CD4-positive, alpha-beta T cell treated with Interleukin-4 for 4 hours (primary cell): ENCODE data around the gene XRRA1.
A peak's percentile ranks its signal among the peaks of the same experiment; 100 is the strongest.
"Not testable (repeated sequence)": the region's sequence is repeated elsewhere in the genome, so short reads cannot be mapped to it uniquely, and the experiment has no call there.

Experiments
- DNase-seq: peaks from one replicate; pipeline ENCODE4 v3.0.0-alpha.2; 2020

The XRRA1 gene, protein sequence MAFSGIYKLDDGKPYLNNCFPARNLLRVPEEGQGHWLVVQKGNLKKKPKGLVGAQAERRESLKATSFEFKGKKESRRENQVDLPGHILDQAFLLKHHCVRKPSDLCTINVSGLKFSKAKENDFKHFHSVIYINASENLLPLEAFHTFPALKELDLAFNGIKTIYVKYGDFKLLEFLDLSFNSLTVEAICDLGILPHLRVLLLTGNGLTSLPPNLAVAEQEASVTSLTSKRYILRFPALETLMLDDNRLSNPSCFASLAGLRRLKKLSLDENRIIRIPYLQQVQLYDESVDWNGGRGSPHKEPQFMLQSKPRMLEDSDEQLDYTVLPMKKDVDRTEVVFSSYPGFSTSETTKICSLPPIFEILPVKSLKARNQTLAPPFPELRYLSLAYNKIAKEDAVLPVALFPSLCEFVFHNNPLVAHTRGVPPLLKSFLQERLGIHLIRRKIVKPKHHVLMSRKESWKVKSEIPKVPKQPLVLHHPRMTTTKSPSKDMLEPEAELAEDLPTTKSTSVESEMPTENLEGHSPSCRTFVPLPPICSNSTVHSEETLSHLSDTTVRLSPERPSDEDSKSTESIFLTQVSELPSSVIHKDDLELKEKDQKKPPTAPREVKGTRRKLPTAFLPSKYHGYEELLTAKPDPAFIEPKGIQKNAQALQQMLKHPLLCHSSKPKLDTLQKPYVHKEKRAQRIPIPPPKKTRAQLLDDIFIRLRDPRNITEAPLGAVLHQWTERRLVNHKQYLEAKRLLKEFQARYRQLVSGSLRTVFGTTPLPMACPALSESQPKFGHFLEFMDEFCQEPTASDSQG

DNA sequence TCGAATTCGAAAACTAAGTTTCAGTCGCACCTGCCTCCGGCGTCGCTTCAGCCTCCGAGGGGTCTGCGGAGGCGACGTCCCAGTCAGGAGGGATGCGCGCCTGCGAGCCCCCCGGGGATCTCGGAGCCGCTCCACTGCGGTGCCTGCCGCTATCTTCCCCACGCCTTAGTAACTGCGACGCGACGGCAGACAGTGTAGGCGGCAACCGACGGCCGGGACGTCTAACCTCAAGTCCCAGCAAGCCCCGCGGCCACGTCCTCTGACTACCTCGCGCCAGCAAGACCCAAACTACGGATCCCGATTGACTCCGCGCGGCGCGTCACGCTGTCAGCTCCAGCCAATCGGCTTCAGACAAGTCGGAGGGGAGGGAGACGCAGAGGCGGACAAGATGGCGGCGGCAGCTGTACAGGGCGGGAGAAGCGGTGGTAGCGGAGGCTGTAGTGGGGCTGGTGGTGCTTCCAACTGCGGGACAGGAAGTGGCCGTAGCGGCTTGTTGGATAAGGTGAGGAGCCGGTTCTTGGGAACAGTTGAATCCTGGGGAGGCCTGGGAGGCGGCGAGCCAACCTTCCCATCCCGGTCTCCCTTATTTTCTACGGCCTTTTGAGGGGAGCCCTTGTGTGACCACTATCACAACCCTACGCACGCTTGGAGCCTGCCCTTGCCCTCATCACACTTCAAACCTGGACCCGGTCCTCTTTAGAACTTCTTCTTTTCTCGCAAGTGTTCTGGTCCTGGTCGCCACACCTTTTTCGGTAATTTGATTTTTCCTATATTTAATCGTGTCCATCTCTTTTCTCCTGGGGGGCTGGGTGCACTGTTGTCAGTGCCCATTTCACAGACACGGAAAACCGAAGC lies at the start of gene XRRA1, which contains the start of gene SPCS2:
Gene XRRA1, minus strand, starts transcription at position 194 of the 855 bp plus-strand sequence. CDS start 8,213 bp downstream, outside the sequence.
Gene SPCS2, plus strand, starts transcription at position 369 of the 855 bp plus-strand sequence. Its CDS starts 20 bp downstream, at position 389.
- DNase-seq = peak; percentile 97

DNA sequence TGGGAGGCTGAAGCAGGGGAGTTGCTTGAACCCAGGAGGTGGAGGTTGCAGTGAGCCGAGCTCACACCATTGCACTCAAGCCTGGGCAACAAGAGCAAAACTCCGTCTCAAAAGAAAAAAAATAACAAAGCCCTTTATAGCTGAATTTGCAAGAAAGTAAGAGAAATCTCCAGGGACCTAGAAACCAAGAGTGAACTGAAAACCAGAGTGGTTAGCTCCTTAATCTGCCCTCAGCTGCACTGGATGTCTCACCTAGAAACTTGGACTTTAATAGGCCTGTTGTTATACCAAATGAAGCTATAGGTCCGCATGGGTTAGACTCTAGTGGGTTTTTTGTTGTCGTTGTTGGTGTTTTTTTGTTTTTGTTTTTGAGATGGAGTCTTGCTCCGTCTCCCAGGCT lies 44.0 kb upstream of the XRRA1 start:
- no peak for DNase-seq

DNA sequence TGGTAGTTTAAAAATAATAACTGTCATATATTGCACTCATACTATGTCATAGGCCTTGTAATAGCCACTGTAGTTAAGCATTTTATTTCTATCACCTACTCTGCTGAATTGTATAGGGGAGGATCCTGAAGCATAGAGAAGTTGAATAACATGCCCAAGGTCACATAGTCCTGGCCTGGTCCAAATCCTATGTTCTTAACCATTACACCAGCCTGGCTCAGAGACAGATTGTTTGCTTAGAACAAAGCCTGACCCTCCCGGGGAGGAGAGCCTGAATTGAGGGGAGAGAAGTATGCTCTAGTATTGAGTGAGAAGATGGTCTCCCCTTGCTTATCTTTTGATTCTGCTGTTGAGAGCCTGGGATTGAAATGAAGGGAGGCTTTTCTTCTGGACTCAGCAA lies 42.0 kb upstream of the XRRA1 start:
- no peak for DNase-seq

DNA sequence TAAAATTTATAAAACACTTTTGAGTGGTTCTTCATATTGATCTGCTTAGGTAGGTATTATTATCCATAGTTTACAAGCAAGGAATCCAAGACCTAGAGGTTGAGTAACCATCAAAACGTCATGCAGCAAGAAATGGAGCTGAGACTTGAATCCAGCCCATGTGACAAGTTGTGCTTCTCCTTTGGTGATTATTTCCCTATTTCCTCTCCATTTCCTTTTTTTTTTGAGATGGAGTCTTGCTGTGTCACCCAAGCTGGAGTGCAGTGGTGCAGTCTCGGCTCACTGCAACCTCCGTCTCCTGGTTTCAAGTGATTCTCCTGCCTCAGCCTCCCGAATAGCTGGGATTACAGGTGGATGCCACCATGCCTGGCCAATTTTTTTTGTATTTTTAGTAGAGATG lies 41.3 kb upstream of the XRRA1 start:
- DNase-seq = not testable (repeated sequence)

DNA sequence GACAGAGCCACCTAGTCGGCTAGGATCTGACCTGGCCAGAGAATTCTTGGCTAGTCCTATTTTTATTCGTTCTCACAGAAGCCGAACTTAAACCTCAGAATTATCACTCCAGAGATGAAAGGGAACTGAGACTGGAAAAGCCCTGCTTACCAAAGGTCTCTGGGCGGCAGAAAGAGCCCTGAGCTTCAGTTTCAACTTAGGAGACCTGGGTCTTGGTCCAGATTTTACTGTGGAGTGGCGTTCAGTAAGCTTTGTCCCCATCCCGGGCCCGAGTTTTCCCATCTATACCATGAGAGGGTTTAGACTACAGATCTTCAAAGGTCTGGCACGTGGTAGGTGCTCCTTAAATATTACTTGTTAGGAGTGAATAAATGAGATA lies 40.4 kb upstream of the XRRA1 start:
- DNase-seq = no peak

DNA sequence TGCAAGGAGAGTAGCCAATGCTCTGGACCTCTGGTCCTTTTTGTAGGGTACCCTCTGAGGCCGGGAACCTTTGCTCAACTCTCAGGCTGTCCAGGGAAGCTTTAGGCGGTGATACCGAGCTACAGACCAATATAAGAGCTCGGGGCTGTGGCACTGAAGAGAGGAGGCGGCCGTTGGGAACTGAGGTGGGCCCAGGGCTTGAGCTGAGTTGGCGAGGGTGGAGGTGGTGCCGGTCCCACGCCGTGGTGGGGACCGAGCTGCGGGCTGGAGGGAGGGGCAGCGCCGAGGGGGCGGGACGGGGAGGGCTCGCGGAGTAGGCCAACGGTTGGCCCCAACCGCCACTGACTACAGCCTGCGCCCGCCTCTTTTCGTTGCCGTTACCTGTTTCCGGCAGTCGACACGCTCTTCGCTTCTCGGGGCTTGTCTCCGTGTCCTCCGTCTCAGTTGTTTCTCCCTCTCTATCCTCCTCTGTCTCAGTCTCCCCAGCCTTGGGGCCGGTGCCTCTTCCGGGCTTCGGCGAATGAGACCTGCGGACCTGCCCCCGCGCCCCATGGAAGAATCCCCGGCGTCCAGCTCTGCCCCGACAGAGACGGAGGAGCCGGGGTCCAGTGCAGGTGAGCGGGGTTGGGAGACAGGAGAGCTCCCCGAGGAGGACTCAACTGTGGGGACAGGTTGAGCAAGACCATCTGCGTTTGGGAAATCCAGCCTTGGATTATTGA lies 39.8 kb upstream of the XRRA1 start, which contains the start of gene NEU3:
Gene NEU3, plus strand, starts transcription at position 393 of the 719 bp plus-strand sequence. Its CDS starts 128 bp downstream, at position 521.
- DNase-seq = peak; percentile 78

DNA sequence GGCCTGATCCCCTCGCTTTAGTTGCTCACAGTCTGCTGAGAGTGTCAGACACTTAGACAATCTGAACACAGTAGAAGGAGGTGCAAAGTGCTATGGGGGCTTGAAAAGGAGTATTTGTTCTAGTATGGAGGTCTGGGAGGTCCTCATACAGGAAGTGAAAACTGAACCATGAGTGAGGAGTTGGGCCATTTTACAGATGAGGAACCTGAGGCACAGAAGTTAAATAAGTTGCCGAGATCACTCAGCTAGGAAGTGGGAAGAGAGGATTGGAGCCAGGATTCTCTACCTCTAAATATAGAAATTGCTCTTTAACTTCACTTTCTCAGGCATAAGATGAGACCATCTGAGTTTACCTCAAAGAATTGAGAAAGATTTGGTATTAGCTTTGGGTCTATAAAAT lies 35.8 kb upstream of the XRRA1 start:
- DNase-seq = no peak

DNA sequence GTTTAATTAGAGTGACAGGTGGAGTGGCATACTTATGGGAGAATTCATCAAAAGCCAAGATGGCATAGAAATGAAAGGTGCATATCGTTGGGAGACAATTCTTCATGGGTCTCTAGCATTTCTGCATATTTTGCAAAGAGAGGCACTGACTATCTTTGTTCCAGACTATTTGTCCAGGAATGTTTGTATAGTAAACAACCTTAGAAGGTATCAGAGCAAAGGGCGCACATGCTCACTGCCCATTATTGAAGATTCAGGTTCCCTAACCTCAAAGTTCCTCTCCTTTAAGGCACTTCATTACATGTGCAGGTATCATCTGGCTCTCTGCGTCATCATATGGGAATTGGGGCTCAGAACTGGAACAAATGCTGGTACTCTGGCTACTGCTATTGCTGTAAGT lies 35.2 kb upstream of the XRRA1 start:
- no peak for DNase-seq

DNA sequence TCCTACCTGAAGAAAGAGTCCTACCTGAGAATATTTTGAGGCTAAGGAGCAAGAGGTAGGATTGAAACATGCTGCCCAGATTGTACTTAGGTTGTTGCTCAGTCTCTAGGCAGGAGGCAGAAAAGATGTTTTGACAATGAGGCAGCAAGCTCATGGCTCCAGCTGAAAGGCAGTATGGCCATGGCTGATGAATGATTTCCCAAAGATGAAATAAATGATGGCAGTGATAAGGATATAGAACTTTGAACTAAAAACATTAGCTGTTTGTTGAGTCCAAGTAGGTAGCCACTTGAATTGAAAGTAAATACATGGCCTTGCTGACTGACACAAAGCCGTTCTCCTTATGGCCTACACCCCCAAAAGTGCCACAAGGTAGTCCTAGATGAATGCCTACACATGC lies 33.0 kb upstream of the XRRA1 start:
- no peak for DNase-seq

DNA sequence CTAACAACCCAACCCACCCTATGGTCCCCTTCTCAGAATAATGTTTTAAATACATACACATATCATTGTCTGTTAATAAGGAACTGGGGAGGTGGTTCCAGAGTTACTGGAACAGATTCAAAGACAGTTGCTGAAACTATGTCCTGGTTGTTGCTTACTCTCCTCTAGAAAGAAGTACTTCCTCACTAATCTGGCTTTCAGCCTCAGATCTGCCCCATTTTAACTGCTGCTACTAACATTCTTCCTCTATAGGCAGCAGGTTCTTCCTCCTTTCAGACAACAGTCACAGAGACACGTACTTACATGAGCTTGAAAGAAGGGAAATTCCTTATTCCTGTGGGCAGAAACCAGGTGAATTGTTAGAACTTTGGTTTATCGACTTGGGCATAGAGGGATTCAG lies 31.7 kb upstream of the XRRA1 start:
- DNase-seq = no peak

DNA sequence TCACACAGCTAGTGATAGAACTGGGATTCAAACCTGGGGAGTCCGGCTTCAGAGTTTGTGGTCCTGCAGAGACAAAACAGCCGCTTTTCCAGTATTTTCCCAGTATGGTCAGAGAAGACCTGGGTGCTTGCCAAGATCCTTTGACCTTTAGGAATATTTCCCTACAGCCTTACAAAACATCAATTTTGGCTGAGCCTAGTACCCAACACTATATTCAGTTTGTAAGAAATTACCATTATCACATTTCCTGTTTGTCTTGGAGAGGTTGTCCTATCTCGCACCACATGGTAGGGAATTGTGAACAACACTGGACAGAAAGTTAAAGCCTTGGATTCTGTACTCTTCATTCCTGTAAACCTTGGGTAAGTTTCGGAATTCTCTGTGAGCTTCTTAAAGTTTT lies 29.1 kb upstream of the XRRA1 start:
- DNase-seq = no peak

DNA sequence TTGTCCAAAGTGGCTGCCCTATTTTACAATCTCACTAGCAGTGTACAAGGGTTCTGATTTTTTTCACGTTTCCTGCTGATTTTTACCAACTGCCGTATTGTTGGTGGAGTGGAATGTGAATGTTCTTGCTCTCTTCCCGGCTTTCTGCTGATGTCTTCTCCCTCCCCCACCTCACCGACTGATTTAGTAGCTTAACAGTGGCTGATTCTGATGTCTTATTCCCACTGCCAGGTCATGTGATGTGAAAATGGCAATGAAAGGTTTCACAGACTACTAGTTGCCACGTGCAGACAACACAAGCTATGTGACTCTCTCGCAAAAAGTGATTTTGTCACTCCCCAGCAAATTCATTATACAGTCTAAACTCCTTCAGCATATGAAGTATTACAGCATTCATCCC lies 22.5 kb upstream of the XRRA1 start:
- no peak for DNase-seq

DNA sequence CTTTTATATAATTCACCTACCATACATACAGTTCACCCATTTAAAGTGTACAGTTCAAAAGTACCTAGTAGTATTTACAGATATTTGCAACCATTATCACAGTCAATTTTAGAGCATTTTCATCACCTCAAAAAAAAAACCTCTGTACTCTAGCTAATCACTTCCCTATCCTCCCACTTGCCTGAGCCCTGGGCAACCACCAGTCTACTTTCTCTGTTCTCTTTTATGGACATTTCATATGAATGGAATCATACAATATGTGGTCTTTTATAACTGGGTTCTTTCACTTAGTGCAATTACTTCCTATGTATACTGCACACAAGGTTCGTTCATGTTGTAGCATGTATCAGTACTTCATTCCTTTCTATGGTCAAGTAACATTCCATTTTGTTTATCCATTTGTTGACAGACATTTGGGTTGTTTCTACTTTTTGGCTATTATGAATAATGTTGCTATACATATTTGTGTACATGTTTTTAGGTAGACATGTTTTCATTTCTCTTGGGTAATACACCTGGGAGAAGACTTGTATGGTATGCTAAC lies 22.0 kb upstream of the XRRA1 start:
- DNase-seq = no peak

DNA sequence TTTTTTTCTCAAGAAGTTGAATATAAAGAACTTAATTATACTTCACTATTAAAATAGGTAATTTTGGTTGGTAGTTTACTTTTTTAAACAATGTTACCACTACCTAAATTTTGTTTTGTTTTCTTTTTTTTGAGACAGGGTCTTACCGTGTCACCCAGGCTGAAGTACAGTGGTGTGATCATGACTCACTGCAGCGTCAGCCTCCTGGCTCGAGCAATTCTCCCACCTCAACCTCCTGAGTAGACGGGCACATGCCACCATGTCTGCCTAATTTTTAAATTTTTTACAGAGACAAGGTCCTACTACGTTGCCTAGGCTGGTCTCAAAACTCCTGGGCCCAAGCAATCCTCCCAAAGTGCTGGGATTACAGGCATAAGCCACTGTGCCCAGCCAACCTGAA lies 17.8 kb upstream of the XRRA1 start:
- DNase-seq = no peak

DNA sequence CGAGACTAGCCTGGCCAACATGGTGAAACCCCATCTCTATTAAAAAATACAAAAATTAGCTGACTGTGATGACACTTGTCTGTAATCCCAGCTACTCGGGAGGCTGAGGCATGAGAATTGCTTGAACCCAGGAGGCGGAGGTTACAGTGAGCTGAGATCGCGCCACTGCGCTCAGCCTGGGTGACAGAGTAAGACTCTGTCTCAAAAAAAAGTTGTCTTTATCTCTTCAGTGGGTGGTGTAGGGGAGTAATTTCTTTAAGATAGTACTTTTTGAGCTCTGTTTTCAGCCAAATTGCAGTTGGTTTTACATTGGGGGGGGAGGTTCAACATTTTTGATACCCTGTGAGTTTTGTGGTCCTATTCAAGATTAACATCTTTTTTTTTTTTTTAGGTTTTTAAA lies 11.2 kb upstream of the XRRA1 start:
- DNase-seq = not testable (repeated sequence)

DNA sequence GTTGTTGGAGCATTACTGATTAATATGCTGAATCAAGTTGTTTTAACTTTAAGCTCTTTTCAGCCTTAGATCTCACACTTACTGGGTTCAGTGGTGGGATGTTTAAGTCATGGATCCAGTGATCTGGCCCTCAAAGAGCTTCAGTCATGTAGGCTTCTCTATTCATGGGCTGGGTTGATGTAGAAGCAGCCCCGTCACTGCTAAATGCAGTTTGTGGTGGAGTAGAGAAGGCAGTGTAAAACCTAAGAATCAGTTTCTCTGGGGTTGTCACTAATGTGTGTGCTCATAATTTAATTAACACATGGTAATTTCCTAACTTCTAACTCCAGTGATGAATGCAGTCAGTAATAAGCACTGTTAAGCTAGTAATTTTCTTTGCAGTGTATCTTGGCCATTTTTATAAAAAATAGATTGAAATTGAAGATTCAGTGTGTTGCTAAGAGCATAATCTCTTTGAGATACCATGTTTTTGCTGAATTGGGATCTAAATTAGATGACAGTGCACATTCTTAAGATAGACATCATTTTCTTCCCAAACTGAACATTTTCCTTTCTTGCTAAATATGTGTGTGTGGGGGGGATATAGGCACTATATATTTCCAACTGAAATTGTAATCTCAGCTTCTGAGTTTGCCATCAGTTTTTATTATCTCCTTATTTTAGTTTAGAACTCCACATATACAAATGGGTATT lies 9.2 kb upstream of the XRRA1 start:
- DNase-seq = no peak

DNA sequence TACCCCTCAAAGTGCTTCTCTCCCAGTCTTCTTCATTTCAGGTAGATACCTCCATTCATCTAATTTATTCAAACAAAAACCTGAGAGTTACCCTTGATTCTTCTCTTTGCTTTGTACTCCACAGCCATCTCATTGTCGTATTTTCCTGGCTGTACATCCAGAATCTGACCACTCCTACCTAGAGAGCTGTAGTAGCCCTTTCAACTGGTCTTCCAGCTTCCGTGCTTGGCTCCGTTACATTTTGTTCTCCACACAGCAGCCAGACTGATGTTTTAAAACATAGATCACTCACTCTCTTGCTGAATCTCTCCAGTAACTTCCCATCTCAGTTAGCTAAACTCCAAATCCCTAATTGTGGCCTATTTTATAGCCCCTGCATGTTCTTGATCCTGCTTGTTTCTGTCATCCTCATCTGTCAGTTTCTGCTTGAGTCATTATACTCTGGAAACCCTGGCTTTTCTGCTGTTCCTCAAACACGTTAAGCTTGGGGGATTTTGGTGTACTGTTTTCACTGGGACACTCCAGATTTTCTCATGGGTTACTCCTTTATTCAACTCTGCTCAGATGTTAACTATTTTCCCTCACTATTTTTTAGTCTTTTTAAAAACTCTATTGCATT lies 7.6 kb upstream of the XRRA1 start:
- no peak for DNase-seq

DNA sequence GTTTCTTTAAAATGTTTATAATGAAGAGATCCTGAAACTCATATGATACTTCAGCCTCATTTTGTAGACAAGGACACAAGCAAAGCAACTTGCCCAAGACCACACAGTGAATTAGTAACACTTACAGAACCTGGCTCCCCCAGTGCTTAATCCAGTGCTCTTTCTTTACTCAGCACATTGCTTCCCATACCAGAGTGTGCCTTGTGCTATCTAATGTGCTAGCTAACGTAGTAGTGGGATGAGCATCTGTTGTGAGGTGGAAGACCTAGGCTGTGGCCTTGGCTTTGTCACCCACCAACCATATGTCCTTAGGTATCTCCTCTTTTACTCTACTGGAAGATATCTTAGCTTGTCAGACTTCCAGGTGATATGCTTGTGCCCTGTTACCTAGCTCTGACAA lies 5.3 kb upstream of the XRRA1 start:
- no peak for DNase-seq

DNA sequence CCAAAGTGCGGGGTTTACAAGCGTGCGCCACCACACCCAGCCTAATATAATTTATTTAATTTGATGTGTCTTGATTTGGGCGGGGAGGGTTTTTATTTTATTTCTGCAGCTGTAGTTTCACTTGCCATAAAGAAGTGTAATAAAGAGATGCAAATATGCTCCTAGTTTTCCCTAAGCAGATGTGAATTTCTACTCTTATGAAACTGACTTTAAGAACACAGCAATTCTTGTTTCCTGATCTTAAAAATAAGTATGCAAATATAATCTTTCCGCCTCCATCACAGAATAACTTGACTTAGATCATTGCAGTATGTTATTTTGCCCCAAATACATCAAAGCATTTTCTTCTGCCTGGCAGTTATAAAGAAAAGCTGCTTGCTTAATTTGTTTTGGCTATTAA lies 4.6 kb upstream of the XRRA1 start:
- DNase-seq = no peak

DNA sequence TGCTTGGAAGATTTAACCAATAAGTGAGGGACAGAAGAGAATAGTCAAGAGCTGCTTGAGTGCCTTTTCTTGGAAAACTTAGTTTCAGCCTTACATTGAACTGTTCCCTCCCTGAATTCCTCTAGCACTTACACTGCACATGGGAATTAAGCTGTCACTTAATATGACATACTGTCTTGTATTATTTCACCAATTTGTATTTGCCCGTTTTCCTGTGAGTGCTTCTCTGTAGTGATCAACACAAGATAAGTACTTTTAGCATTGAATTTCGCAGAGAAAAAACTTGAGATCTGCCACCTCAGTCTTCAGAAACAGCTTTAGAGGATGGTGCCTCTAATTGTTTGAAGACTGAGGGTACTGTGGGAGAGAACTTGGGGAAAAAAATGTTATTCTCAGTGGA lies 3.9 kb upstream of the XRRA1 start:
- no peak for DNase-seq

DNA sequence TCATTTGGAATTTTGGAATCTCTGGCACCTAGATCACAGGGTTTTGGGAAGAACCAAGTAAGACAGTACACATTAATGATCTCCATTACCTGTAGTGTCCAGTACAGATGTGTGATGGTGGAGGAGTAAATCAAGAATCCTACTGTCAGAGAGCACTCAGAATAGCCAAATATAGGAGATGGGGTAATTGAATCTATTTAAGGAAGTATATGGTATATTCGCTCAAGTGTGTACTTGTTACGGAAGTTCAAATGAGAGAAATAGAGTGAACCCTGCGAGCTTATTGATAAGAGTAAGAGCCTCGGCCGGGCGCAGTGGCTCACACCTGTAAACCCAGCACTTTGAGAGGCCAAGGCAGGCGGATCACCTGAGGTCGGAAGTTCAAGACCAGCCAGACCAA lies 2.3 kb upstream of the XRRA1 start:
- DNase-seq = no peak
